Tongue (tissue), 2 donors: Measurements from ENCODE around the gene DNAJC4. TPM values are rescaled to one million over a fixed set of nuclear protein-coding genes. Genes with fewer than 3 reads are reported as not detected.
"Not testable (repeated sequence)": the region's sequence is repeated elsewhere in the genome, so short reads cannot be mapped to it uniquely, and the experiment has no call there.

Experiments used
- DNase-seq: peaks from one replicate; pipeline ENCODE4 v3.0.0-alpha.2; 2015
- total RNA-seq: library from RNA; depleted of rRNA; stranded (reverse); fragments of >200 nt; gene quantifications from one replicate; pipeline ENCODE4 v1.2.3, GENCODE V29; 2014

DNAJC4 gene
- total RNA-seq, 1 donor from 2014 or later, result 16.7 TPM

- DNase-seq, result peak; percentile 90
These were observed 15.1 kb downstream of the DNAJC4 start for GRCh38 chr11:64245401-64245796.

- peak; percentile 90 for DNase-seq
These were observed 15.7 kb downstream of the DNAJC4 start for GRCh38 chr11:64245797-64246620.

- DNase-seq, result not testable (repeated sequence)
These were observed 16.2 kb downstream of the DNAJC4 start for GRCh38 chr11:64246621-64246870.

- peak; percentile 95 for DNase-seq
These were observed 16.8 kb downstream of the DNAJC4 start, which contains the start of gene PPP1R14B for GRCh38 chr11:64246871-64247728. PPP1R14B (minus strand) TSS chr11:64246943; CDS start chr11:64246673, 270 bp downstream.

- peak; percentile 54 for DNase-seq
These were observed 17.6 kb downstream of the DNAJC4 start for GRCh38 chr11:64247729-64248531.

GRCh38 chr11:64248578-64248977 is 18.2 kb downstream of the DNAJC4 start:
- no peak for DNase-seq

- no peak for DNase-seq
These were observed 18.7 kb downstream of the DNAJC4 start for GRCh38 chr11:64249038-64249437.

- DNase-seq, result no peak
These were observed 19.4 kb downstream of the DNAJC4 start for GRCh38 chr11:64249563-64250414.

- no peak for DNase-seq
These were observed 20.2 kb downstream of the DNAJC4 start for GRCh38 chr11:64250415-64251015.

GRCh38 chr11:64251016-64251752 is 20.8 kb downstream of the DNAJC4 start, which contains the start of gene PLCB3:
PLCB3 (plus strand) TSS chr11:64251530; CDS start chr11:64251650, 120 bp downstream.
- peak; percentile 62 for DNase-seq

- no peak for DNase-seq
These were observed 21.3 kb downstream of the DNAJC4 start for GRCh38 chr11:64251753-64252002.

GRCh38 chr11:64252003-64252872 is 21.9 kb downstream of the DNAJC4 start:
- DNase-seq, result no peak

GRCh38 chr11:64253043-64253442 is 22.7 kb downstream of the DNAJC4 start:
- DNase-seq, result no peak

- no peak for DNase-seq
These were observed 23.1 kb downstream of the DNAJC4 start for GRCh38 chr11:64253481-64253880.

GRCh38 chr11:64254326-64254725 is 24.0 kb downstream of the DNAJC4 start:
- DNase-seq, result no peak

- no peak for DNase-seq
These were observed 25.1 kb downstream of the DNAJC4 start for GRCh38 chr11:64255135-64256128.

GRCh38 chr11:64256300-64256699 is 26.0 kb downstream of the DNAJC4 start:
- DNase-seq, result no peak

GRCh38 chr11:64258356-64258755 is 28.0 kb downstream of the DNAJC4 start:
- DNase-seq, result no peak
